A549 (cell line): ENCODE measurements around the gene MMP24OS.

Source experiments
- CEBPB ChIP-seq, 2 experiments: fragments of >200 bp in 1 of 2; sonication (Bioruptor Twin) in 1 of 2; formaldehyde crosslinking in 1 of 2; IDR thresholded peaks; 2 replicates each; pipeline ENCODE4 v1.6.1; 2012 to 2016
- CTCF ChIP-seq: fragments of >200 bp; sonication (Bioruptor Twin); formaldehyde crosslinking; IDR thresholded peaks from 3 replicates; pipeline ENCODE4 v1.5.1; 2016
- ESRRA ChIP-seq: fragments of 150-350 bp; IDR thresholded peaks from 2 replicates; pipeline ENCODE4 v1.6.1; 2014; ENCODE audit warnings: mild to moderate bottlenecking, low read length, borderline replicate concordance
- GATA3 ChIP-seq: IDR thresholded peaks from 2 replicates; pipeline ENCODE4 v1.6.1; 2012; ENCODE audit warnings: borderline replicate concordance
- KDM1A ChIP-seq: fragments of 200-600 bp; sonication (generic); IDR thresholded peaks from 2 replicates; pipeline ENCODE4 v1.6.1; 2016; ENCODE audit warnings: low read depth, mild to moderate bottlenecking
- MAFK ChIP-seq: fragments of 450-650 bp; IDR thresholded peaks from 2 replicates; pipeline ENCODE4 v1.6.1; 2014; ENCODE audit not compliant: partially characterized antibody
- MAX ChIP-seq: IDR thresholded peaks from 2 replicates; pipeline ENCODE4 v1.6.1; 2012
- NR3C1 ChIP-seq: fragments of >200 bp; sonication (Bioruptor Twin); formaldehyde crosslinking; IDR thresholded peaks from 3 replicates; pipeline ENCODE4 v1.6.1; 2017
- POLR2AphosphoS2 ChIP-seq: conservative IDR thresholded peaks from 2 replicates; pipeline ENCODE4 v1.6.1; 2012; ENCODE audit warnings: low read length, improper control_type of control experiment, inconsistent platforms
- TP53 ChIP-seq: fragments of 250-450 bp; sonication (Bioruptor Pico); IDR thresholded peaks from 2 replicates; pipeline ENCODE4 v1.5.0; 2021; ENCODE audit warnings: mild to moderate bottlenecking, moderate library complexity

- no peak for TF ChIP-seq CEBPB (IDR thresholded peaks at IDR 0.05)
- no peak for TF ChIP-seq GATA3
- TF ChIP-seq CTCF, result no peak
- TF ChIP-seq MAX, result no peak
- no peak for TF ChIP-seq POLR2AphosphoS2
- no peak for TF ChIP-seq KDM1A
- TF ChIP-seq NR3C1, result no peak
- TF ChIP-seq MAFK, result no peak
- TF ChIP-seq TP53 (CRISPR knock-in tag), result no peak
- no peak for TF ChIP-seq ESRRA
These were observed 33.9 kb downstream of the MMP24OS start for GRCh38 chr20:35243986-35244385.
